Heart left ventricle (tissue), 13 donors: ENCODE measurements around the gene ARFGAP1.

Experiments used
- CTCF ChIP-seq, 12 donors: fragments of 200-600 bp; sonication (generic) in 4 of 12; IDR thresholded peaks; one replicate each; pipeline versions ENCODE4 v1.5.0 to v1.8.0; 2018 to 2022; ENCODE audit warnings: antibody characterized with exemption in 12 of 12, mild to moderate bottlenecking in 5 of 12
- POLR2A ChIP-seq, 2 donors: fragments of 450-650 bp; IDR thresholded peaks; one replicate each; pipeline ENCODE4 v1.6.1; 2017; ENCODE audit warnings: antibody characterized with exemption in 2 of 2, mild to moderate bottlenecking in 2 of 2, moderate library complexity in 2 of 2
- donor health status: ischemic (EF 13 %, LVEDD 7.1; RV severe dilation, severe dysfunction).
- donor health status: DM: no; HTN: yes; CAD: no.
- donor health status: DM: no; HTN: no; CAD: no.
- donor health status: ischemic (EF 25% LVEDD 6.9; RV normal size, moderate dysfunction).
- donor health status: ischemic (EF 25% LVEDD 5.7; RV mildly dilated, moderate dysfunction).
- donor health status: ischemic (EF 35%, LVEDD 5.7; RV mildly dilated, moderate dysfunction).
- donor health status: nonischemic (EF 11% LVEDD 7.7; RV severe dilation, severe dysfunction).
- donor health status: DM: yes; HTN: yes; CAD: no.
- donor health status: PGD.
- donor health status: ischemic (EF 29% LVEDD 5.4; RV normal size, mild dysfunction).
- donor health status: nonischemic (EF 23%, LVEDD 6.1; RV moderate dilation, normal function).

- TF ChIP-seq CTCF (IDR thresholded peaks at IDR 0.05) (no peak), POLR2A (IDR thresholded peaks at IDR 0.05) (no peak)
Measured at GRCh38 chr20:63311833-63312243, 39.2 kb downstream of the ARFGAP1 start.
